HG03135 (cell line): ENCODE results near the gene ME1.
"Not testable (repeated sequence)": the region's sequence is repeated elsewhere in the genome, so short reads cannot be mapped to it uniquely, and the experiment has no call there.

Experiments
- ATAC-seq: cut with Tn5 transposase; IDR thresholded peaks from one replicate; pipeline ENCODE4 v1.9.1; 2021; ENCODE audit warnings: mild to moderate bottlenecking, moderate library complexity; ENCODE audit not compliant: unreplicated experiment

ME1 gene

DNA sequence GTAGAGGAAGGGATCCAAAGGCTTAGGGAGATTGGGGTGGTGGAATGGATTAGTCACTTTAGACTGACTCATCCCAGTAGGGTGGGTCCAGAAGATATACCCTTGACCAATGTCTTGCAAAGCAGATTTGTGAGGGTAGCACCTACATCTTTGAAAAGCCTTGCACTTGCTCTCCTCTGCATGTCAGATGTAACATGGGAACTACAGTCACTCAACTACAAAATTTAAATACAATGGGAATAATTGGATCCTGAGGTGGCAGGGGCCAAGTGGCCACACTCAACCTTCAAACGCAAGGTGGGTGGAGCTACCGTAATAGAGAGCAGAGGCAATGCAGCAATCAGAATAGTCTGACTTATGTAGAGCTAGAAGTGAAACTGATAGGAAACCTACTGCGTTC is 71.2 kb downstream of the ME1 start:
- no peak for ATAC-seq

- no peak for ATAC-seq
Measured at GRCh38 chr6:83354747-83355146, 76.1 kb downstream of the ME1 start.

DNA sequence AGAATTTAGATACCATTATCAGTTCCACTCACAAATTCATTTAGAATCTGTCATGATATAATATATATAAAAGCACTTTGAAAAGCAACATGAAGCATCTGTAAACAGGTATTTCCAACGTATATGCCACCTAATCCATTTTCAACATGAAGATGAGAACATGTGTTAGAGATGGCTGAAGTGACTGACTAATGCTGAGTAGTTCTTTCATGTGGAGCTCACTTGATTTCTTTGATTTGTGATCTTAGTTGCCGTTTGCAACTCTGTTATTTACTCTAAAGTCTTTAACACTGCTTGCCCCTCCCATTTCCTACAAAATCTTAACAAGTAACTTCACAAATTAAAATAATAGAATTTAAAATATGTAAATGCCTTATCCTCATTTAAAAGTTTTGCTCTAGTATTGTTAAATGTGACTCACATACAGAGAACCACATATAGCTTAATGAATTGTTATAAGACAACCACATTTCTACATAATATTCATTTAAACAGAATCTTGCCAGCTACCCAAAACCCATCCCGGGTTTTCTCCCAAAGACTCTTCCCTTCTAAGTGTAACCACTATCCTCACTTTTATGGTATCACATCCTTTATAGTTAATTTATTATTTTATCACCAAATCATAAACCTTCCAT is 78.3 kb downstream of the ME1 start:
- no peak for ATAC-seq

DNA sequence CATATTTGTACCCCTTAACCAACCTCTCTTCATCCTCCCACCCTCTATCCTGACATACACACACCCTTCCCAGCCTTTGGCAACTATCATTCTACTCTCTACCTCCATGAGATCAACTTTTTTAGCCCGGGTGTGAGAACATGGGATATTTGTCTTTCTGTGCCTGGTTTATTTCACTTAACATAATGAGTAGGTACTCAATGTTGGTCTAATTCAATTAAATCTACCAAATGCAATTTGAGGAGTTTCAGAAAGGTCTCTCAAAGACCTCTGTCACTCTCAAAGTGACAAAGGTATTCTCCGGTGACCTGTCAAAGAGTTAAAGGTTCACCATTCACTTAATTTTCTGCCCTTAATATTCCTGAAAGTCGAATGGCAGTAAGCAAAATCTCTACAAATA is 87.7 kb downstream of the ME1 start:
- no peak for ATAC-seq

DNA sequence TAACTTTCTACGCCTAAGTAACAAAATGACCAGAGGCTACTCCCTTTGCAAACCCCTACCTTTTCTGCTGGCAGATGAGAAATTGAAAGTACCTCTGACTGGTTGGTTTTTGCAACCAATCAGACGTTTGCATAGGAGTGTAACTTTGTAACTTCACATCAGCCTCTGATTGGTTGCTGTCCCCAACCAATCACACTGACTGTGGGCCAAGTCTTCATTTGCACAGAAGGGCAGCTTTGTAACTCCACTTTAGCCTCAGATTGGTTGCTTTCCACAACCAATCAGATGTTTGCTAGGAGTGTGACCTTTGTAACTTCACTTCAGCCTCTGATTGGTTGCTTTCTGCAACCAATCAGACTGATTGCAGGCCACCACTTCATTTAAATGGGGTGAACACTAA is 89.1 kb downstream of the ME1 start:
- ATAC-seq, result no peak

DNA sequence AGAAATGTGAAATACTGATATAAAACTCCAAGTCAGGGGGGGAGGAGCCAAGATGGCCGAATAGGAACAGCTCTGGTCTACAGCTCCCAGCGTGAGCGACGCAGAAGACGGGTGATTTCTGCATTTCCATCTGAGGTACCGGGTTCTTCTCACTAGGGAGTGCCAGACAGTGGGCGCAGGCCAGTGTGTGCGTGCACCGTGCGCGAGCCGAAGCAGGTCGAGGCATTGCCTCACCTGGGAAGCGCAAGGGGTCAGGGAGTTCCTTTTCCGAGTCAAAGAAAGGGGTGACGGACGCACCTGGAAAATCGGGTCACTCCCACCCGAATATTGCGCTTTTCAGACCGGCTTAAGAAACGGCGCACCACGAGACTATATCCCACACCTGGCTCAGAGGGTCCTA is 96.9 kb downstream of the ME1 start:
- ATAC-seq, result not testable (repeated sequence)

- ATAC-seq, result no peak
Measured at GRCh38 chr6:83333500-83333899, 97.4 kb downstream of the ME1 start.

- ATAC-seq, result no peak
Measured at GRCh38 chr6:83314693-83315092, 116.2 kb downstream of the ME1 start.

DNA sequence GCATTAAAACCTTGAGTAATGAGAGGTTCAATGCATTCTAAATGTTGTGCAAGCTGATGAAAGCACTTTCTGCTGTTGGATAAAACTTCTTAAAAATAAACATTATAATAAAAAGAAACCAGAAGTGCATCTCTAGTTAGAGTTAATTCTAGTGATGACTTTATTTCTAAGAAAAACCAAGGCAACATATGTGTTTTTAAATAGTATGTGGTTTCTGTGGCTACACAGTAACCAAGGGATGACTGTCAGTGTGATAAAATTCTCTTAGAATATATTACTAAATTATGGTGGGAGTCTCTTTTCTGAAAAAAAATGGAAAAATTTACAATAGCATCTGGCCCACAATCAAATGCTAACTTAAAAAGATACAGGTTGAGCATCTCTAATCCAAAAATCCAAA is 117.0 kb downstream of the ME1 start:
- ATAC-seq, result no peak

DNA sequence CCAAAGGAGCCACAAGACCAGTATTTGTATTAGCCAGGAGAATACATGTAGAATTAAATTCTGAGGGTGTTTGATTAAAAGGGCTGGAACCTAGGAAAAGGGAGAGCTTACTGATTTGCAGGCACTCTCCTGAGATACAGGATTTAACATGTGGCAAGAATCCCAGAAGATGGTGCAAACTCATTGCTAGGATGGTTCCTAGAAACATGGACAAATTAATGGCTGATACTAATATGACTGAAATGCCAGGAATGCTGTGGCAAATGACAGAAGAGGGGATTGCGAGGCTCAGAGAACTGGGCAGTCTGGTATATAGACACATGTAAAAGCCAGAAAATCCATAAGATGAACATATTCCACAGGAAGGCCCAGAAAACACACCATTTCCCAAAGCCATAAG is 119.6 kb downstream of the ME1 start:
- ATAC-seq, result no peak

DNA sequence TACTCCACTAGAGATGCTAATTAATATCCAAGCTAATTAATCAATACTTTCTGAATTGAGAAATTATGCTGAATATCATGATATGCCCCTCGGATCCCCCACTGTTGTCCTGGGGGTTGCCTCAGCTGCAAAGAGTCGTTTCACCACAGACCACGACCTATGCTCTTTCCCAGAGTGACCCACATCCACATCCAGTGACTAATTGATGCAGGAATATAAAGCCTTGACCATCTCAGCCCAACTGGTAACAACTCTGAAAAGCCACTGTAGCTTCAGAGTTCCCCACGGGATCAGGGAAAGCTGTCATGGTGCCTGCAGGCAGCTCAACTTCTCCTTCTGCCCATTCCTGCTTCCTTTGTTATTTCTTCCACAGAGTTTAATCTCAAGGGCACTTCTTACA is 120.8 kb downstream of the ME1 start:
- ATAC-seq, result no peak

- ATAC-seq, result no peak
Measured at GRCh38 chr6:83309344-83309743, 121.5 kb downstream of the ME1 start.

GRCh38 chr6:83308833-83309232 is 122.0 kb downstream of the ME1 start:
- no peak for ATAC-seq

DNA sequence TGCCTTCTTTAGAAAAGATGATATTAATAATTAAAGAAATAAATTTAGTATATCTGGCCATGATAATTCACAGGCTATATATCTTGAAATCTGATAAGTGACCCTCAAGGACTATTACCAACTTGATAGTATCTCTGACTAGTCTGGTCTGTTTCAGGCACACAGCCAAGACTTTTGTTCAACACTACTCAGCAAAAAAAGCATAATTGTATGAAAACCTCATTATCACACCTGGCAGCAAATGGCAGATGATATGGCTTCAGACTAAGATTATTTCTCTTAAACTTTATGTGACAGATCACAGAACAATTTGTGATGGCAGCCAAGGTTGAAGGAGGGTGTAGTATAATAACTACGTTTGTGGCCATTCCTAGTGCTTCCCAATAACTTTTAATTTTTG is 123.0 kb downstream of the ME1 start:
- no peak for ATAC-seq

GRCh38 chr6:83303426-83303825 is 127.4 kb downstream of the ME1 start:
- ATAC-seq, result no peak

GRCh38 chr6:83294676-83295075 is 136.2 kb downstream of the ME1 start:
- ATAC-seq, result no peak

DNA sequence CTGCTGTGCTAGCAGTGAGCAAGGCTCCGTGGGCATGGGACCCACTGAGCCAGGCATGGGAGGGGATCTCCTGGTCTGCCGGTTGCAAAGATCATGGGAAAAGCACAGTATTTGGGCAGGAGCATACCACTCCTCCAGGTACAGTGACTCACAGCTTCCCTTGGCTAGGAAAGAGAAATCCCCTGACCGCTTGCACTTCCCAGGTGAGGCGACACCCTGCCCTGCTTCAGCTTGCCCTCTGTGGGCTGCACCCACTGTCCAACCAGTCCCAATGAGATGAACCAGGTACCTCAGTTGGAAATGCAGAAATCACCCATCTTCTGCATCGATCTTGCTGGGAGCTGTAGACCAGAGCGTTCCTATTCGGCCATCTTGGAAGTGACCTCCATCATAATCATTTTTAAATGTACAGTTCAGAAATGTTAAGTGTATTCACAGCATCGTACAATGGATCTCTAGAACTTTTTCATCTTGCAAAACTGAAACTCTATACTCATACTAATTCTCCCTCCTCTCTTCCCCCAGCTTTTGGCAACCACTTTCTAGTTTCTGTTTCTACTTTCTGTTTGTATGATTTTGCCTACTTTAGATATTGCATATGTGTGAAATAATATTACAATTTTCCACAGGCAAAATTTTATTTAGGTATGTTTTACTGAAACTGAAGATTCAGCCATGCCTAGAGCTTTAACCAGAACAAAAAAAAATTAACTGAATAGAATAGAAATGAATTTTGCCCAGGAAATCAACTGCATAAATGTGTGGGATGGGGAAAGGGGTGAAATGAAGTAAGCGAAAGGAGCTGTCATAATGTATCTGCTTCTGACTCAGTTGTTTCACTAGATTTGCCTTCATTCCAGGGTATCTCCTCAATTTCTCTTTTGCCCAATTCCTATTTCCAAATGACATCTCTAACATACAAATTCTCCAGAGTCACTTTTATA is 137.7 kb downstream of the ME1 start:
- peak; percentile 74 for ATAC-seq

GRCh38 chr6:83287298-83287697 is 143.6 kb downstream of the ME1 start:
- not testable (repeated sequence) for ATAC-seq

GRCh38 chr6:83285917-83286316 is 144.9 kb downstream of the ME1 start:
- ATAC-seq, result no peak

- no peak for ATAC-seq
Measured at GRCh38 chr6:83273596-83273995, 157.3 kb downstream of the ME1 start.

GRCh38 chr6:83270971-83271719 is 159.7 kb downstream of the ME1 start:
- no peak for ATAC-seq

GRCh38 chr6:83265384-83265783 is 165.5 kb downstream of the ME1 start:
- no peak for ATAC-seq
